Panc1 (cell line): ENCODE data around the gene FUT8. TPM values are rescaled to one million over a fixed set of nuclear protein-coding genes. Genes with fewer than 3 reads are reported as not detected.
A peak's percentile ranks its signal among the peaks of the same experiment; 100 is the strongest.

Experiments
- ATAC-seq: fragments of 200-7000 bp; cut with Tn5 transposase; 2 replicates; pipeline ENCODE4 v1.9.1; 2020; ENCODE audit warnings: mild to moderate bottlenecking, moderate library complexity
- BruUV-seq: library from RNA; stranded (reverse); fragments of 400-500 nt; replicated peaks from 2 replicates; lab custom pipeline; 2021; lab: Mats Ljungman, UMichigan
- CTCF ChIA-PET: fragments of 300-600 bp; sonication (Branson Sonifier 250); formaldehyde crosslinking; loops from one replicate; lab custom pipeline; 2022; ENCODE audit warnings: antibody characterized with exemption; lab: Charles Lee
- POLR2A ChIA-PET: fragments of 300-600 bp; sonication (Branson Sonifier 250); formaldehyde crosslinking; loops from one replicate; lab custom pipeline; 2022; ENCODE audit warnings: antibody characterized with exemption; lab: Charles Lee
- DNase-seq: peaks from one replicate; pipeline ENCODE4 v3.0.0-alpha.2; 2010; ENCODE audit warnings: low read depth, low spot score
- H3K27ac ChIP-seq: 2 replicates; pipeline ENCODE4 v1.5.1; 2011; ENCODE audit warnings: mild to moderate bottlenecking, low read length, inconsistent platforms
- H3K27me3 ChIP-seq: fragments of 200-500 bp; sonication (Bioruptor generic); 2 replicates; pipeline ENCODE4 v1.6.0; 2014; ENCODE audit warnings: low read length, inconsistent platforms; ENCODE audit not compliant: control insufficient read depth, insufficient read depth
- H3K36me3 ChIP-seq: fragments of 200-500 bp; sonication (Bioruptor generic); 2 replicates; pipeline ENCODE4 v1.5.1; 2014; ENCODE audit warnings: inconsistent platforms, mild to moderate bottlenecking, low read length, moderate library complexity; ENCODE audit not compliant: control insufficient read depth, insufficient read depth
- H3K4me1 ChIP-seq: 2 replicates; pipeline ENCODE4 v1.5.1; 2011; ENCODE audit warnings: inconsistent platforms, mild to moderate bottlenecking, low read length, moderate library complexity; ENCODE audit not compliant: control insufficient read depth, insufficient read depth
- H3K4me3 ChIP-seq, 2 experiments: 2 replicates each; pipeline ENCODE4 v1.5.1; 2011 to 2012; ENCODE audit warnings: low read depth in 2 of 2, low read length in 2 of 2, mild to moderate bottlenecking in 2 of 2, inconsistent platforms in 1 of 2, moderate library complexity in 1 of 2
- H3K9me3 ChIP-seq: fragments of 200-500 bp; sonication (Bioruptor generic); 2 replicates; pipeline ENCODE4 v1.5.1; 2014; ENCODE audit warnings: low read depth, mild to moderate bottlenecking, inconsistent platforms, low read length, moderate library complexity; ENCODE audit not compliant: control insufficient read depth, insufficient read depth
- CTCF ChIP-seq: fragments of 450-650 bp; IDR thresholded peaks from 2 replicates; pipeline ENCODE4 v1.5.1; 2017; ENCODE audit warnings: mild to moderate bottlenecking
- POLR2AphosphoS5 ChIP-seq: IDR thresholded peaks from 2 replicates; pipeline ENCODE4 v1.6.1; 2012; ENCODE audit warnings: mild to moderate bottlenecking, low read depth, low read length, moderate library complexity
- SIN3A ChIP-seq: IDR thresholded peaks from 2 replicates; pipeline ENCODE4 v1.6.1; 2012; ENCODE audit warnings: low read depth, mild to moderate bottlenecking, low read length, moderate library complexity, borderline replicate concordance; ENCODE audit not compliant: insufficient read depth
- TCF7L2 ChIP-seq: IDR thresholded peaks from 2 replicates; pipeline ENCODE4 v1.6.1; 2011; ENCODE audit warnings: mild to moderate bottlenecking, low read depth, low read length, inconsistent platforms
- in situ Hi-C: cut with HindIII; loops from 2 replicates; pipeline ENCODE4 v1.10.0; 2016; ENCODE audit warnings: low sequenced_read_pairs, low pct_unique_long_range_greater_than_20kb
- intact Hi-C: fragments of 100-400 bp; cut with micrococcal nuclease; formaldehyde crosslinking; loops from one replicate; pipeline ENCODE4 v1.10.0; 2022; ENCODE audit not compliant: unreplicated experiment
- total RNA-seq: library from RNA; stranded (reverse); gene quantifications from one replicate; pipeline ENCODE4 v1.2.1, GENCODE V29; 2021; ENCODE audit not compliant: unreplicated experiment
- TF ChIP-seq, protein P1 (sequence below), 2 experiments: IDR thresholded peaks; 2 replicates each; pipeline ENCODE4 v1.6.1; 2011 to 2012; ENCODE audit warnings: low read depth in 2 of 2, control low read depth in 1 of 2, low read length in 1 of 2, mild to moderate bottlenecking in 1 of 2, moderate library complexity in 1 of 2; ENCODE audit not compliant: insufficient read depth in 1 of 2

FUT8 gene
- total RNA-seq, 1 experiment from 2014 or later = 31.4 TPM

DNA sequence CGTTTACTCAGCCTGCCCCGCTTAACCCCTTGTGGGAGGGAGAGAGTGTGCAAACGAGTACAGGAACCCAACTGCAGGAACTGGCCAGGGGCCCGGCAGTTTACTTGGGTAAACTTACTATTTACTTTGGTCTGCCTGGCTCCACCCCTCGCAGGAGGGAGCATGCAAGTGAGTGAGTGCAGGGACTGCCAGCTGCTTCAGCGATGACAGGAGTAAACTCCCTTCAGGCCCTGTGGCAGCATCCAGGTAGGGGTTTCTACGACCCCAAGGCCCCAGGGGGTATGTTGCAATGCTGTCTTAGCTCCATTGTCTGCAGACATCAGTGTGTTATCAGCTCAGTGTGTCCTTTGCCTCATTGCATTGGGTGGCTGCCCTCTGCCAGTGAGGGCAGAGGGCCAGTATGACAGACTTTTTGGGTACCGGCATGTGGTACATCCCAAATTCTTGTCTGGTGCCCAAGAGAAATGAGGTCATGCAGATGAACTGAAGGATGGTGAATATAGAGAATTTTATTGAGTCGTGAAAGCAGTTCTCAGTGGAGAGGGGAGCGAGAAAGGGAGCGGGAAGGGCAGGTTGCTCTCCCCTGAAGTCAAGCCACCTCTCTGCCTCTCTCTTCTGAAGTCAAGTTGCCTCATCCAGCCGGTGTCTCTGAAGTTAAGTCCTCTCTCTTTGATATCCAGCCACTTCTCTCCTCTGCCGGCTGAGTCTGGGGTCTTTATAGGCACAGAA, 181.8 kb downstream of the FUT8 start:
- intact Hi-C loops = no loop called here
- ChIA-PET CTCF (no interaction called here), POLR2A (no interaction called here)
- H3K4me1 ChIP-seq = peaks cover 5% of the 10 kb centered on the region
- ATAC-seq (peak; percentile 80), DNase-seq (no peak)
- in situ Hi-C loops = no loop called here
- peak overlapping the region in 1 of 2 experiments; percentile 8; a peak in 1 of 4 replicates for H3K4me3 ChIP-seq
- TF ChIP-seq TCF7L2 (no peak), SIN3A (no peak), CTCF (no peak), POLR2AphosphoS5 (no peak)
- TF ChIP-seq, protein P1, sequence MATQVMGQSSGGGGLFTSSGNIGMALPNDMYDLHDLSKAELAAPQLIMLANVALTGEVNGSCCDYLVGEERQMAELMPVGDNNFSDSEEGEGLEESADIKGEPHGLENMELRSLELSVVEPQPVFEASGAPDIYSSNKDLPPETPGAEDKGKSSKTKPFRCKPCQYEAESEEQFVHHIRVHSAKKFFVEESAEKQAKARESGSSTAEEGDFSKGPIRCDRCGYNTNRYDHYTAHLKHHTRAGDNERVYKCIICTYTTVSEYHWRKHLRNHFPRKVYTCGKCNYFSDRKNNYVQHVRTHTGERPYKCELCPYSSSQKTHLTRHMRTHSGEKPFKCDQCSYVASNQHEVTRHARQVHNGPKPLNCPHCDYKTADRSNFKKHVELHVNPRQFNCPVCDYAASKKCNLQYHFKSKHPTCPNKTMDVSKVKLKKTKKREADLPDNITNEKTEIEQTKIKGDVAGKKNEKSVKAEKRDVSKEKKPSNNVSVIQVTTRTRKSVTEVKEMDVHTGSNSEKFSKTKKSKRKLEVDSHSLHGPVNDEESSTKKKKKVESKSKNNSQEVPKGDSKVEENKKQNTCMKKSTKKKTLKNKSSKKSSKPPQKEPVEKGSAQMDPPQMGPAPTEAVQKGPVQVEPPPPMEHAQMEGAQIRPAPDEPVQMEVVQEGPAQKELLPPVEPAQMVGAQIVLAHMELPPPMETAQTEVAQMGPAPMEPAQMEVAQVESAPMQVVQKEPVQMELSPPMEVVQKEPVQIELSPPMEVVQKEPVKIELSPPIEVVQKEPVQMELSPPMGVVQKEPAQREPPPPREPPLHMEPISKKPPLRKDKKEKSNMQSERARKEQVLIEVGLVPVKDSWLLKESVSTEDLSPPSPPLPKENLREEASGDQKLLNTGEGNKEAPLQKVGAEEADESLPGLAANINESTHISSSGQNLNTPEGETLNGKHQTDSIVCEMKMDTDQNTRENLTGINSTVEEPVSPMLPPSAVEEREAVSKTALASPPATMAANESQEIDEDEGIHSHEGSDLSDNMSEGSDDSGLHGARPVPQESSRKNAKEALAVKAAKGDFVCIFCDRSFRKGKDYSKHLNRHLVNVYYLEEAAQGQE (IDR thresholded peaks at IDR 0.05; ENCODE audit: insufficient read depth in 1 of 2, low read depth in 2 of 2, low read length in 1 of 2) = no peak
- no peaks in the 10 kb centered on the region for H3K36me3 ChIP-seq
- no peaks in the 10 kb centered on the region for H3K9me3 ChIP-seq
- no peak overlapping the region for H3K27ac ChIP-seq
- BruUV-seq = no TSS peak
- H3K27me3 ChIP-seq = no peaks in the 10 kb centered on the region

DNA sequence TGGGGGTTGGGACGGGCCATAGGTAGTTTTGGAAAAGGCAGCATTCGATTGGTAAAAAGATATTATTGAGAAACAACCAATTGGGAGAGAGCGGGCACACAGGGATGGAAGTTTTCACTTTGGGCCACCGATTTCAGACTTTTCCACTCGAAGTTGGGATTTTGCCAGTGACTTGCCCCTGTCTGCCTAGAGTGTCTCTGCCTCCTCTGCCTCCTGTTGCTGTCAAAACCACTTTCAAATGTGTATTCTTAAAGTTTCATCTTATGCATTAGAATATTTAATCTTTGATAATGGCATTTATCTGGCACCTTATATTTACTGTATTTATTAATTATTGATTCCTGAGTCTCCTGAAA, 182.3 kb downstream of the FUT8 start:
- H3K36me3 ChIP-seq = no peaks in the 10 kb centered on the region
- ATAC-seq (no peak), DNase-seq (no peak)
- H3K4me1 ChIP-seq = peaks cover 8% of the 10 kb centered on the region
- no peak overlapping the region for H3K4me3 ChIP-seq
- POLR2A ChIA-PET = no interaction called here
- H3K27ac ChIP-seq = no peak overlapping the region
- CTCF ChIA-PET = no interaction called here
- no TSS peak for BruUV-seq
- H3K27me3 ChIP-seq = no peaks in the 10 kb centered on the region
- TF ChIP-seq, protein P1 (IDR thresholded peaks at IDR 0.05; ENCODE audit: insufficient read depth in 1 of 2, low read depth in 2 of 2, low read length in 1 of 2) = no peak
- TF ChIP-seq POLR2AphosphoS5 = no peak
- no peak for TF ChIP-seq SIN3A
- no peak for TF ChIP-seq TCF7L2
- no peak for TF ChIP-seq CTCF
- in situ Hi-C loops = no loop called here
- intact Hi-C loops = no loop called here
- no peaks in the 10 kb centered on the region for H3K9me3 ChIP-seq
